ENCODE measurements around the gene ADAMTS5. TPM values are rescaled to one million over a fixed set of nuclear protein-coding genes. Genes with fewer than 3 reads are reported as not detected.

Gene ADAMTS5
- total RNA-seq, 1 experiment from 2014 or later = not detected

DNA sequence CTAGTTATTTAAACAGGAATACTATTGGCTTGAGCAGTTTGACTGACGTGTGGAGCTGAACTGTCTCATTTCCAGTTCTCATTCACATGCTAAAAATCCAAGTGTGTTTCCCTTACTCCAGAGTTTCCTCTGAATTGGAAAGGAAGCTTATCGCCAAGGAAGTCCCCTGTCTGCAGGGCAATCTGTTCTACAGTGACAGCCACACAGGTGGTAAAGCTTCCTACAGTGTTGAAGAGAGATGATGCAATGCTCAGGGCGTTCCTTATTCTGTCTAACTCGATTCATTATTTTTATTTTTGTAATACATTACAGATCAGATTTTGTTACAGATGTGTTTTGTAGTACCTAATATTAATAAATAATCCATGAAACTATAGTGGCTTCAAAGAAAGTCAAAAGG lies 41.3 kb downstream of the ADAMTS5 start:
- CTCF ChIA-PET = no interaction called here
- Histone ChIP-seq H3K9me2 (ENCODE audit: insufficient read depth) (no peaks in the 10 kb centered on the region), H4K20me1 (ENCODE audit: insufficient read depth) (no peaks in the 10 kb centered on the region), H3K4me3 (no peak overlapping the region), H3F3A (ENCODE audit: insufficient read depth, low read depth) (no peaks in the 10 kb centered on the region), H2AFZ (no peak overlapping the region), H3K36me3 (ENCODE audit: low read depth) (no peaks in the 10 kb centered on the region), H3K27me3 (ENCODE audit: insufficient read depth, low read depth) (no peaks in the 10 kb centered on the region), H3K4me1 (replicated peaks; ENCODE audit: insufficient read depth) (no peaks in the 10 kb centered on the region), H3K4me2 (no peak overlapping the region), H3K27ac (no peak overlapping the region), H3K79me2 (ENCODE audit: low read depth) (no peaks in the 10 kb centered on the region), H3K9me3 (ENCODE audit: insufficient read depth, low read depth) (no peaks in the 10 kb centered on the region)
- intact Hi-C loops (cut with micrococcal nuclease; ENCODE audit: unreplicated experiment) = no loop called here
- TF ChIP-seq EZH2 (IDR thresholded peaks at IDR 0.05; ENCODE audit: low read depth) = no peak
- TF ChIP-seq CTCF (conservative IDR thresholded peaks at IDR 0.05) = no peak
- BruUV-seq (replicated peaks) = no TSS peak
- POLR2A ChIA-PET (ENCODE audit: unreplicated experiment) = no interaction called here
- no peak for DNase-seq

DNA sequence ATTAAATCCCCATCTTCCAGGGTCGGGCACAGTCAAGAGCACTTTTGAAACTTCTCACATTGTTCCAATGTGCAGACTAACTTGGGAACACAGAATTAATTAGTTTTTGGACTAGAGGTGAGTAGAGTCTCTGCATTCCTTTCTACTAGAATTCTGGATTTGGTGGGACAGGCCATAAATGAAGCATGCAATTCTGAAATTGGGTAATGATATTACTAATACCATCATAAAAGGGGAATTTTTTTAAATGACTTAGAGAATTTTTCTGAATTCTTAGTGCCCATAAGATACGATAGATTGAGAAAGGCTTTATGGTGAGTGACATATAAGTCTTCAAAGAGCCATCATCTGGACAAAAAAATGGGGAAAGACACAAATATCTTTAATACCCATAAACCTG lies 41.8 kb downstream of the ADAMTS5 start:
- Histone ChIP-seq H3K27ac (no peak overlapping the region), H3F3A (ENCODE audit: insufficient read depth, low read depth) (no peaks in the 10 kb centered on the region), H3K27me3 (ENCODE audit: insufficient read depth, low read depth) (no peaks in the 10 kb centered on the region), H3K9me2 (ENCODE audit: insufficient read depth) (no peaks in the 10 kb centered on the region), H4K20me1 (ENCODE audit: insufficient read depth) (no peaks in the 10 kb centered on the region), H3K4me2 (no peak overlapping the region), H2AFZ (no peak overlapping the region), H3K36me3 (ENCODE audit: low read depth) (no peaks in the 10 kb centered on the region), H3K9me3 (ENCODE audit: insufficient read depth, low read depth) (no peaks in the 10 kb centered on the region), H3K79me2 (ENCODE audit: low read depth) (no peaks in the 10 kb centered on the region), H3K4me3 (no peak overlapping the region), H3K4me1 (replicated peaks; ENCODE audit: insufficient read depth) (no peaks in the 10 kb centered on the region)
- BruUV-seq (replicated peaks) = no TSS peak
- ChIA-PET CTCF (no interaction called here), POLR2A (ENCODE audit: unreplicated experiment) (no interaction called here)
- intact Hi-C loops (cut with micrococcal nuclease; ENCODE audit: unreplicated experiment) = no loop called here
- TF ChIP-seq CTCF (conservative IDR thresholded peaks at IDR 0.05) (no peak), EZH2 (IDR thresholded peaks at IDR 0.05; ENCODE audit: low read depth) (no peak)
- no peak for DNase-seq

- Histone ChIP-seq H2AFZ (no peak overlapping the region), H3K27ac (no peak overlapping the region), H3K9me3 (ENCODE audit: insufficient read depth, low read depth) (no peaks in the 10 kb centered on the region), H3K27me3 (ENCODE audit: insufficient read depth, low read depth) (no peaks in the 10 kb centered on the region), H3K4me1 (replicated peaks; ENCODE audit: insufficient read depth) (no peaks in the 10 kb centered on the region), H4K20me1 (ENCODE audit: insufficient read depth) (no peaks in the 10 kb centered on the region), H3K36me3 (ENCODE audit: low read depth) (no peaks in the 10 kb centered on the region), H3K4me2 (no peak overlapping the region), H3K9me2 (ENCODE audit: insufficient read depth) (no peaks in the 10 kb centered on the region), H3K4me3 (no peak overlapping the region), H3F3A (ENCODE audit: insufficient read depth, low read depth) (no peaks in the 10 kb centered on the region), H3K79me2 (ENCODE audit: low read depth) (no peaks in the 10 kb centered on the region)
- no peak for TF ChIP-seq EZH2 (IDR thresholded peaks at IDR 0.05; ENCODE audit: low read depth)
- no peak for TF ChIP-seq CTCF (conservative IDR thresholded peaks at IDR 0.05)
- no peak for DNase-seq
- BruUV-seq (replicated peaks) = no TSS peak
- intact Hi-C loops (cut with micrococcal nuclease; ENCODE audit: unreplicated experiment) = no loop called here
- CTCF ChIA-PET = no interaction called here
- POLR2A ChIA-PET (ENCODE audit: unreplicated experiment) = no interaction called here
Measured at GRCh38 chr21:26923986-26924385, 42.9 kb downstream of the ADAMTS5 start.
